Stomach (tissue), 9 donors: Measurements from ENCODE around the gene AEBP2. TPM values are rescaled to one million over a fixed set of nuclear protein-coding genes. Genes with fewer than 3 reads are reported as not detected.

ENCODE experiments used
- DNase-seq, 2 donors: peaks; one replicate each; pipeline versions ENCODE4 v3.0.0 to v3.0.0-alpha.2; 2013 to 2019
- H3K27ac ChIP-seq, 5 donors: fragments of 200-600 bp in 4 of 5; sonication (generic) in 4 of 5; one replicate each; pipeline ENCODE4 v1.5.1; 2013 to 2019; ENCODE audit warnings: mild to moderate bottlenecking in 1 of 5, moderate library complexity in 1 of 5
- H3K27me3 ChIP-seq, 3 donors: fragments of 200-600 bp; sonication (generic); one replicate each; pipeline ENCODE4 v1.5.1; 2017 to 2019; ENCODE audit warnings: mixed run types in 1 of 3
- H3K36me3 ChIP-seq, 4 donors: fragments of 200-600 bp; sonication (generic); 1 replicate in 3 of 4; 2 replicates in 1 of 4; pipeline ENCODE4 v1.5.1; 2016 to 2019
- H3K4me1 ChIP-seq, 4 donors: fragments of 200-600 bp; sonication (generic); one replicate each; pipeline ENCODE4 v1.5.1; 2016 to 2019
- H3K4me3 ChIP-seq, 4 donors: fragments of 200-600 bp; sonication (generic) in 3 of 4; one replicate each; pipeline ENCODE4 v1.5.1; 2016 to 2019; ENCODE audit warnings: mild to moderate bottlenecking in 1 of 4
- H3K9me3 ChIP-seq, 4 donors: fragments of 200-600 bp; sonication (generic); one replicate each; pipeline ENCODE4 v1.5.1; 2016 to 2019
- CTCF ChIP-seq, 7 experiments: fragments of 450-650 bp in 4 of 7; fragments of 200-600 bp in 3 of 7; sonication (generic) in 3 of 7; IDR thresholded peaks; one replicate each; pipeline ENCODE4 v1.5.1; 2016 to 2019; ENCODE audit warnings: antibody characterized with exemption in 7 of 7, control low read depth in 2 of 7, mild to moderate bottlenecking in 1 of 7
- EP300 ChIP-seq: sonication (generic); formaldehyde crosslinking; IDR thresholded peaks from one replicate; pipeline ENCODE4 v1.6.1; 2017; ENCODE audit warnings: antibody characterized with exemption
- POLR2A ChIP-seq, 4 donors: fragments of 450-650 bp; IDR thresholded peaks; one replicate each; pipeline ENCODE4 v1.6.1; 2016; ENCODE audit warnings: antibody characterized with exemption in 4 of 4, control low read depth in 2 of 4, mild to moderate bottlenecking in 1 of 4, moderate library complexity in 1 of 4
- POLR2AphosphoS5 ChIP-seq, 3 donors: sonication (generic); formaldehyde crosslinking; IDR thresholded peaks; one replicate each; pipeline ENCODE4 v1.6.1; 2016; ENCODE audit warnings: antibody characterized with exemption in 3 of 3
- WGBS, 5 donors: extraction: QIAGEN DNeasy Blood & Tissue Kit in 3 of 5; methylation state at CpG; one replicate each; pipeline versions ENCODE4 v1.1.5 to v1.1.7; 2013 to 2018; 5-methylcytosine and 5-hydroxymethylcytosine counted together
- intact Hi-C: fragments of 100-400 bp; cut with DNase I; formaldehyde crosslinking; loops from one replicate; pipeline ENCODE4 v1.15.1; 2023; ENCODE audit warnings: low total_unique reads
- polyA plus RNA-seq, 3 donors: library from polyadenylated mRNA; stranded (reverse); fragments of 200-250 nt; gene quantifications; one replicate each; pipeline ENCODE4 v1.2.3, GENCODE V29; 2013
- total RNA-seq, 5 donors: library from RNA; depleted of rRNA; stranded (reverse); fragments of >200 nt; gene quantifications; one replicate each; pipeline versions ENCODE4 v1.1.0 to v1.2.3, GENCODE V29; 2014 to 2016
- donor health status: healthy with polysubstance abuse.
- donor health status: Bipolar disorder and iron deficiency.
- donor health status: healthy.

AEBP2 gene
- total and polyA plus RNA-seq, 8 donors, result 8.6 to 51.8 (median 24.3) TPM

DNA sequence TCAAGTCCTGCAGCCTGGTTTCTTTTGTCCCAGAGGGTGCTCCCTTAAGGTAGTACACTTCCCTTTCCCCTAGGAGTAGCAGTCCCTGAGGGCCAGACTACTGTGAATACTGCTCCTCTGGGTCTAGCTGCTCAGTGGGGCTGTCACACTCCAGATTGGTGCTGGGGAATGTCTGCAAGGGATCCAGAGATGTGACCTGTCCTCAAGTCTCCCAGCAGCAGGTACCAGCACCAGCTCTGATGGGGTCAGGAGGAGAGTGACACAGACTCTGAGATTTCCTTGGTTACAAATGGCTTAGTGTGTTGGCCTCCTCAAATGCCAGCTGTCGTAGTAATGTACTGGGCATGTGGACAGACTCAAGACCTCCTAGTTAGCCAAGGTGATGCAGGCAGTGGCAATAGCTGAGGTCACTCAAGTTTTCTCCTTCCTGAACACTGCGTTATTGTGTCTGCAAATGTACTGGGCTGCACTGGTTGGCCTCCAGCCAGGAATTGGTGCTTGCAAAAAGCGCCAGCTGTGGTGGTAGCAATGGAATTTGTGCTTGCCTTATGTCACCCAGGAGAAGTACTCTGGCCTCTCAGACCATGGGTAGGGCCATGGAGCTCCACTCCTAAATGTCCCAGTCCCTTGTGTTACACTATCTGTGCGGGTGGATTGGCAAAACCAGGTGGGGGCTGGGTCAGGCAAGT lies 36.4 kb upstream of the AEBP2 start:
- Histone ChIP-seq H3K4me1 (peaks cover 0 to 9% (median 0%) of the 10 kb centered on the region in 4 donors), H3K36me3 (no peaks in the 10 kb centered on the region), H3K27ac (no peak overlapping the region), H3K9me3 (no peaks in the 10 kb centered on the region), H3K4me3 (no peak overlapping the region), H3K27me3 (no peaks in the 10 kb centered on the region)
- TF ChIP-seq POLR2AphosphoS5 (IDR thresholded peaks at IDR 0.05), result no peak
- no peak for TF ChIP-seq POLR2A (IDR thresholded peaks at IDR 0.05)
- no peak for TF ChIP-seq EP300
- TF ChIP-seq CTCF (IDR thresholded peaks at IDR 0.05), result no peak
- intact Hi-C loops, result no loop called here
- peak; percentile 28 to 60 for DNase-seq
- 47 to 62% (median 54%) methylated on average over 3 to 4 of the region's 4 CpGs for WGBS, 5 donors

- no peak overlapping the region for H3K27ac ChIP-seq
- no peak for DNase-seq
- H3K4me3 ChIP-seq, result no peak overlapping the region
- intact Hi-C loops, result no loop called here
- TF ChIP-seq POLR2AphosphoS5 (IDR thresholded peaks at IDR 0.05), result no peak
- no peak for TF ChIP-seq POLR2A (IDR thresholded peaks at IDR 0.05)
- TF ChIP-seq CTCF (IDR thresholded peaks at IDR 0.05), result no peak
- TF ChIP-seq EP300, result no peak
- no peaks in the 10 kb centered on the region for H3K27me3 ChIP-seq
- 88 to 94% (median 92%) methylated on average over 16 of the region's 16 CpGs for WGBS, 5 donors
- peaks cover 0 to 9% (median under 1%) of the 10 kb centered on the region in 4 donors for H3K4me1 ChIP-seq
- H3K36me3 ChIP-seq, result no peaks in the 10 kb centered on the region
- H3K9me3 ChIP-seq, result no peaks in the 10 kb centered on the region
These were observed 34.9 kb upstream of the AEBP2 start for GRCh38 chr12:19404242-19404880.

GRCh38 chr12:19409376-19409775 lies 29.9 kb upstream of the AEBP2 start:
- intact Hi-C loops, result no loop called here
- no peak for TF ChIP-seq POLR2A (IDR thresholded peaks at IDR 0.05)
- no peak for TF ChIP-seq CTCF (IDR thresholded peaks at IDR 0.05)
- no peak for TF ChIP-seq POLR2AphosphoS5 (IDR thresholded peaks at IDR 0.05)
- no peak for TF ChIP-seq EP300
- 15 to 29% (median 22%) methylated on average over 3 of the region's 3 CpGs for WGBS, 5 donors

DNA sequence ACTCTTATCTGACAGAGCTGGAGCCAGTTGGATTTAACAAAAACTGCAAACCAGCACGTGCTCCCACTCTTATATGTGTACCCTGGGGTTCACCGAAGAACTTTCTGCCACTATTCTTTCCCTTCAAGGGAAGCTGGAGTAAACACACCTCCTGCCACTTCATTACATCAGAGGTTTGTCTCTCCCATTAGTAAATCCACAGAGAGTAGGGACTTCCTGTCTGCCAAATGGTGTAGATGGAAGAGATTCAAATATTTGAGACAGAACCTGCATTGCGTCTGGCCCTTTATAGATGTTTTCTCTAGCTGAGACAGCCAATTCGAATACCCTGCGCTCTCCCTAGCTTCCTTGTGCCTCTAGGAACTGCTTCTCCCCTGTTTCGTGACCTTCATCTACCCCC lies 29.1 kb upstream of the AEBP2 start:
- Histone ChIP-seq H3K27me3 (no peaks in the 10 kb centered on the region), H3K9me3 (no peaks in the 10 kb centered on the region), H3K36me3 (no peaks in the 10 kb centered on the region), H3K4me3 (no peak overlapping the region), H3K4me1 (peaks cover 0 to 19% (median 6%) of the 10 kb centered on the region in 4 donors), H3K27ac (peak overlapping the region in 2 of 5 donors; percentile 23 to 79)
- 49 to 58% (median 51%) methylated on average over 6 of the region's 6 CpGs for WGBS, 5 donors
- DNase-seq, result peak in 1 of 2 donors; percentile 54
- intact Hi-C loops, result no loop called here
- no peak for TF ChIP-seq CTCF (IDR thresholded peaks at IDR 0.05)
- TF ChIP-seq POLR2AphosphoS5 (IDR thresholded peaks at IDR 0.05), result no peak
- no peak for TF ChIP-seq EP300
- TF ChIP-seq POLR2A (IDR thresholded peaks at IDR 0.05), result no peak

More at GRCh38 chr12:19409376-19409775, 29.9 kb upstream of the AEBP2 start:
- Histone ChIP-seq H3K9me3 (no peaks in the 10 kb centered on the region), H3K4me1 (peaks cover 0 to 19% (median 6%) of the 10 kb centered on the region in 4 donors), H3K27ac (peak overlapping the region in 2 of 5 donors; percentile 23 to 79), H3K36me3 (no peaks in the 10 kb centered on the region), H3K27me3 (no peaks in the 10 kb centered on the region), H3K4me3 (no peak overlapping the region)
- DNase-seq, result peak in 1 of 2 donors; percentile 65
